ENCODE measurements around the gene RAB4A.

RAB4A gene

DNA sequence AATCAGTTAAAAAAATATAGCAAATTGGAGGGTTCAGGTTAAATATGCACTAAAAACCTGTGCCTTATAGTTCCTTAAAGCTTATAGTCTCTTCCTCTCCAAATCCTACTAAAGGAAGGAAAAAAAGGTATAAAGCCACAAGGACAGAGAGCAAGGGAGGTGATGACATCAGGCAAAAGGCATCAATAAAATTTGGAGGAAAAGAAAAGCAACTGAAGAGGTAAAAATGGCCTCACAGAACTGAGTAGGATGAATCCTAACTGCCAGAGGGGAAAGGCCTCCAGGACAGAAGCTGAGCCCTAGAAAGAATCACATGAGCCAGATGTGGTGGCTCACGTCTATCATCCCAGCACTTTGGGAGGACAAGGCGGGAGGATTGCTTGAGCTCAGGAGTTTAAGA is 63.8 kb downstream of the RAB4A start:
- Histone ChIP-seq H3K27me3 (ENCODE audit: control insufficient read depth, insufficient read depth, low read length) (no peaks in the 10 kb centered on the region), H3K36me3 (ENCODE audit: control insufficient read depth, insufficient read depth, low read length) (no peaks in the 10 kb centered on the region), H3K4me1 (ENCODE audit: control insufficient read depth, insufficient read depth, low read length) (no peaks in the 10 kb centered on the region), H3K9me3 (ENCODE audit: control insufficient read depth, low read length) (no peaks in the 10 kb centered on the region), H3K9ac (ENCODE audit: low read length) (no peak overlapping the region), H3K4me3 (ENCODE audit: low read length) (no peak overlapping the region)

DNA sequence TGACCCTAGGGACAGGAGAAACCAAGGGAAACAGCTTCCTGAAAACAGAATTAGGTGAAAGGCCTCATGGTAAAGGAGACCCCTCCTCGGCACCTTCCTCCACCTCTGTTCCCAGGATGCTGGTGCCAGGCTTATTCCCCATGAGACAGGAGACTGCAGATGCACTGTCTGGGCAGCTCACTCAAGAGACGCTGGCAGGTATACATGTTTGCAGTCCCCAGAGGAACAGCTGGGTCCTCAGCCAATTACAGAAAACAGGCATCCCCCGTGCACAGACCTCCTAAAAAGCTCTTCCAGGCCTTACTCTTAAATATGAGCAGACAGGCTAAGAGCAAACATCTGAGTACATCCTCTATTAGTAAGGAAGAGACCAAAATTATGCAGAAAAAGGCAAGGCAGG is 65.4 kb downstream of the RAB4A start:
- H3K36me3 ChIP-seq (ENCODE audit: control insufficient read depth, insufficient read depth, low read length): no peaks in the 10 kb centered on the region
- no peak overlapping the region for H3K9ac ChIP-seq (ENCODE audit: low read length)
- no peak overlapping the region for H3K4me3 ChIP-seq (ENCODE audit: low read length)
- no peaks in the 10 kb centered on the region for H3K27me3 ChIP-seq (ENCODE audit: control insufficient read depth, insufficient read depth, low read length)
- no peaks in the 10 kb centered on the region for H3K9me3 ChIP-seq (ENCODE audit: control insufficient read depth, low read length)
- peaks cover 3% of the 10 kb centered on the region for H3K4me1 ChIP-seq (ENCODE audit: control insufficient read depth, insufficient read depth, low read length)

- Histone ChIP-seq H3K27me3 (ENCODE audit: control insufficient read depth, insufficient read depth, low read length) (peaks cover 1% of the 10 kb centered on the region), H3K9ac (ENCODE audit: low read length) (no peak overlapping the region), H3K4me3 (ENCODE audit: low read length) (no peak overlapping the region), H3K9me3 (ENCODE audit: control insufficient read depth, low read length) (no peaks in the 10 kb centered on the region), H3K4me1 (ENCODE audit: control insufficient read depth, insufficient read depth, low read length) (peaks cover 14% of the 10 kb centered on the region), H3K36me3 (ENCODE audit: control insufficient read depth, insufficient read depth, low read length) (no peaks in the 10 kb centered on the region)
These were observed 68.2 kb downstream of the RAB4A start for GRCh38 chr1:229339086-229339485.

DNA sequence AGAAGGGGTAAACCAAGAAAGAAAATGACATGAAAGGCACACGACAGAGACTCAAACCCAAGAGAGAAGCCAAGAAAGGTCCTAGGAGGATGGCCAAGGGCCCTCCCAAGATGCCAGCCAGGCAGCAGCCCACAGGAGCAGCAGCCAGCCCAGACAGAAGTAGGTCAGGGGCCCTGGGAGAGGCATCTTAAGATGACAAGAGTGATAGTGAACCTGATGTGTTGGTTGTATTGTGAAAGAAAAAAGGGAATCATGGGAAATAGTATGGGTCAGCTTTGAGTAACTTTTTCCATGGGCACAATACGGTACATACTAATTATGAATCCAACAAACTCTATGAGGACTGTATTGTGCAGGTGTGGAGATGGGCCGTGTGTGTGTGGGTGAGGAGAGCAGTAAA is 68.6 kb downstream of the RAB4A start:
- Histone ChIP-seq H3K9ac (ENCODE audit: low read length) (no peak overlapping the region), H3K4me3 (ENCODE audit: low read length) (no peak overlapping the region), H3K36me3 (ENCODE audit: control insufficient read depth, insufficient read depth, low read length) (no peaks in the 10 kb centered on the region), H3K27me3 (ENCODE audit: control insufficient read depth, insufficient read depth, low read length) (peaks cover 5% of the 10 kb centered on the region), H3K4me1 (ENCODE audit: control insufficient read depth, insufficient read depth, low read length) (peaks cover 14% of the 10 kb centered on the region), H3K9me3 (ENCODE audit: control insufficient read depth, low read length) (no peaks in the 10 kb centered on the region)

- Histone ChIP-seq H3K4me3 (ENCODE audit: low read length) (no peak overlapping the region), H3K27me3 (ENCODE audit: control insufficient read depth, insufficient read depth, low read length) (peaks cover 11% of the 10 kb centered on the region), H3K9me3 (ENCODE audit: control insufficient read depth, low read length) (no peaks in the 10 kb centered on the region), H3K4me1 (ENCODE audit: control insufficient read depth, insufficient read depth, low read length) (peaks cover 14% of the 10 kb centered on the region), H3K9ac (ENCODE audit: low read length) (no peak overlapping the region), H3K36me3 (ENCODE audit: control insufficient read depth, insufficient read depth, low read length) (no peaks in the 10 kb centered on the region)
These were observed 69.6 kb downstream of the RAB4A start for GRCh38 chr1:229340496-229340895.

GRCh38 chr1:229341774-229342655 is 71.1 kb downstream of the RAB4A start:
- Histone ChIP-seq H3K4me1 (ENCODE audit: control insufficient read depth, insufficient read depth, low read length) (peaks cover 14% of the 10 kb centered on the region), H3K27me3 (ENCODE audit: control insufficient read depth, insufficient read depth, low read length) (peaks cover 14% of the 10 kb centered on the region), H3K4me3 (ENCODE audit: low read length) (peak overlapping the region; percentile 46), H3K9ac (ENCODE audit: low read length) (peak overlapping the region; percentile 68), H3K36me3 (ENCODE audit: control insufficient read depth, insufficient read depth, low read length) (no peaks in the 10 kb centered on the region), H3K9me3 (ENCODE audit: control insufficient read depth, low read length) (no peaks in the 10 kb centered on the region)

- H3K27me3 ChIP-seq (ENCODE audit: control insufficient read depth, insufficient read depth, low read length): peaks cover 18% of the 10 kb centered on the region
- no peaks in the 10 kb centered on the region for H3K9me3 ChIP-seq (ENCODE audit: control insufficient read depth, low read length)
- H3K36me3 ChIP-seq (ENCODE audit: control insufficient read depth, insufficient read depth, low read length): no peaks in the 10 kb centered on the region
- peak within 1 kb of the TSS; percentile 70 for H3K9ac ChIP-seq (ENCODE audit: low read length)
- H3K4me3 ChIP-seq (ENCODE audit: low read length): peak within 1 kb of the TSS; percentile 46
- peaks cover 14% of the 10 kb centered on the region for H3K4me1 ChIP-seq (ENCODE audit: control insufficient read depth, insufficient read depth, low read length)
These were observed 72.0 kb downstream of the RAB4A start, which contains the start of gene CCSAP for GRCh38 chr1:229342656-229343569. CCSAP (minus strand) TSS chr1:229343047; CDS start chr1:229342465, 582 bp downstream.

DNA sequence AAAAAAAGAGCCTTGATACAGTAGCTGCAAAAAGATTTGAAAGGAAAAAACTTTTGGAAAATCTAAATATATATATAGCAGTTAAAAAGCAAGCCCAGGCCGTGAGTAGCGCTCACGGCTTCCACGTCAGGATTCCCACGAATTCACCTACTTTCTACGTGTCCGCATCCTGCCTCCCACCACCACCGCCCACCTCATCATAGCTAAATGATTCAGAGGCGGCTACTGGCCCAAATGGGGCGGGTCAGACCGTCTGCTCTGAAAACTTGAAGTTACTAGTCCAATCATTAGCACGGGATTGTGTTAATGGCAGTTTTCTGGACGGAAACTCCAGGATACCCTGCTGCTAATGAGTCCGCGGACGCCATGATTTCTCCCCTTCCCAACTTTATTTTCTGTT is 73.2 kb downstream of the RAB4A start:
- Histone ChIP-seq H3K9me3 (ENCODE audit: control insufficient read depth, low read length) (no peaks in the 10 kb centered on the region), H3K4me1 (ENCODE audit: control insufficient read depth, insufficient read depth, low read length) (peaks cover 14% of the 10 kb centered on the region), H3K27me3 (ENCODE audit: control insufficient read depth, insufficient read depth, low read length) (peaks cover 20% of the 10 kb centered on the region), H3K9ac (ENCODE audit: low read length) (no peak overlapping the region), H3K36me3 (ENCODE audit: control insufficient read depth, insufficient read depth, low read length) (no peaks in the 10 kb centered on the region), H3K4me3 (ENCODE audit: low read length) (no peak overlapping the region)

DNA sequence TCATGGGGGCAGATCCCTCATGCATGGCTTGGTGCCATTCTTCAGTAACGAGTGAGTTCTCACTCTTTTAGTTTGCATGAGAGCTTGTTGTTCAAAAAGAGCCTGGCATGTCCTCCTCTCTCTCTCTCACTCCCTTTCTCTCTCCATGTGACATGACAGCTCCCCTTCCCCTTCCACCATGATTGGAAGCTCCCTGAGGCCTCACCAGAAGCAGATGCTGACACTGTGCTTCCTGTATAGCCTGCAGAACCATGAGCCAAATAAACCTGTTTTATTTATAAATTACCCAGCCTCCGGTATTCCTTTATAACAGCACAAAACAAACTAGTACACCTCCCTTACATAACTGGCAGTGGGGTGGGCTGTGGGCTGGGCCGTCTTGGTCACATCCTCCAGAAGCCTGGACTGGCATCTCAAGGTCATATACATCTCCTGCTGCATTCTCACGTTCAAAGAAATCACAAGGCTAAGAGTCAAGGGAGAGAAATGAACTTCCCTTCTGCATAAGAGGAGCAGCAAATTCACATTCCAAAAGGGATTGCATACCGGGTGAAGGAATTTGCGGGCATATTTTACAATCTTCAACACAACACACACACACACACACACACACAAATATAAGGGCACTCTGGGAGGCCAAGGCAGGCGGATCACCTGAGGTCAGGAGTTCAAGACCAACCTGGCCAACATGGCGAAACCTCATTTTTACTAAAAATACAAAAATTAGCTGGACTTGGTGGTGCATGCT is 74.2 kb downstream of the RAB4A start:
- peaks cover 20% of the 10 kb centered on the region for H3K27me3 ChIP-seq (ENCODE audit: control insufficient read depth, insufficient read depth, low read length)
- no peaks in the 10 kb centered on the region for H3K9me3 ChIP-seq (ENCODE audit: control insufficient read depth, low read length)
- no peak overlapping the region for H3K9ac ChIP-seq (ENCODE audit: low read length)
- peaks cover 14% of the 10 kb centered on the region for H3K4me1 ChIP-seq (ENCODE audit: control insufficient read depth, insufficient read depth, low read length)
- H3K36me3 ChIP-seq (ENCODE audit: control insufficient read depth, insufficient read depth, low read length): no peaks in the 10 kb centered on the region
- no peak overlapping the region for H3K4me3 ChIP-seq (ENCODE audit: low read length)

GRCh38 chr1:229347528-229347927 is 76.6 kb downstream of the RAB4A start:
- no peaks in the 10 kb centered on the region for H3K36me3 ChIP-seq (ENCODE audit: control insufficient read depth, insufficient read depth, low read length)
- no peaks in the 10 kb centered on the region for H3K9me3 ChIP-seq (ENCODE audit: control insufficient read depth, low read length)
- H3K4me1 ChIP-seq (ENCODE audit: control insufficient read depth, insufficient read depth, low read length): peaks cover 7% of the 10 kb centered on the region
- H3K27me3 ChIP-seq (ENCODE audit: control insufficient read depth, insufficient read depth, low read length): peaks cover 20% of the 10 kb centered on the region
- no peak overlapping the region for H3K9ac ChIP-seq (ENCODE audit: low read length)
- no peak overlapping the region for H3K4me3 ChIP-seq (ENCODE audit: low read length)

DNA sequence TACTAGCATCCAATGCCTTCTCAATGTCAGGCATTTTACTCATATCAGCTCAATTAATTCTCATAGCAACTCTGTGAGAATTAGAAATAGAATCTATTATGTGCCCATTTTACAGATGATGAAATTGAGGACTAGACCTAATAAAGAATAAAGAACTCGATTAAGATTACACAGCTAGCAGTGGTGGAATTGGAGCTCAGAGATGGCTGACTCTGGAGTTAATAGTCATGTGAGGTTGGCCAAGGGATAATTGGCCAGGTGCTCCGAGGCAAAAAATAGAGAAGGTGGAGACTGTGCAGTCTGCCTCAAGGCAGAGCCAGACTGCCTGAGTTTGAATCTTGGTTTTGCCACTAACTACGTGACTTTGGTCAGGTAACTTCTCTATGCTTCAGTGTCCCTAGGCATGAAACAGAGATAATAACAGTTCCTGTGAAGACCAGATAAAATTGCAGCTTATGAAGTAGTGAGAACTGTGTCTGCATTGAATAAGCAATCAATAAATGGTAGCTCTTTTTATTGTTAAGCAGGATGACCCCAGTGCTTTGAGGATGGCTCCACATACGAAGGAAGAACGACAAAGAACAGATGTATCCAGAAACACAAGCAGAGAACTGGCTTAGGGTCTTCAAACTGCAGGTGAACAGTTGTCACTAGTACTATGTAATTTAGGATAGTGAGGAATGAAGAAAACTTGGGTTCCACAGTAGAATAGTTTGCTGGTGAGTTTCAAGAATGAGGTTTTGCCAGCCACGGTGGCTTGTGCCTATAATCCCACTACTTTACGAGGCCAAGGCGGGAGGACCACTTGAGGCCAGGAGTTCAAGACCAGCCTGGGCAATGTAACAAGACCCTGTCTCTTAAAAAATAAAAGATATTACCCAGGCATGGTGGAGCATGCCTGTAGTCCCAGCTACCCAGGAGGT is 78.8 kb downstream of the RAB4A start:
- Histone ChIP-seq H3K9me3 (ENCODE audit: control insufficient read depth, low read length) (no peaks in the 10 kb centered on the region), H3K4me3 (ENCODE audit: low read length) (no peak overlapping the region), H3K9ac (ENCODE audit: low read length) (no peak overlapping the region), H3K36me3 (ENCODE audit: control insufficient read depth, insufficient read depth, low read length) (no peaks in the 10 kb centered on the region), H3K4me1 (ENCODE audit: control insufficient read depth, insufficient read depth, low read length) (no peaks in the 10 kb centered on the region), H3K27me3 (ENCODE audit: control insufficient read depth, insufficient read depth, low read length) (peaks cover 12% of the 10 kb centered on the region)
